HG03196 (cell line): ENCODE data around the gene BAZ1A.

Source experiments
- ATAC-seq: cut with Tn5 transposase; IDR thresholded peaks from one replicate; pipeline ENCODE4 v1.9.1; 2021; ENCODE audit not compliant: unreplicated experiment

The BAZ1A gene, protein sequence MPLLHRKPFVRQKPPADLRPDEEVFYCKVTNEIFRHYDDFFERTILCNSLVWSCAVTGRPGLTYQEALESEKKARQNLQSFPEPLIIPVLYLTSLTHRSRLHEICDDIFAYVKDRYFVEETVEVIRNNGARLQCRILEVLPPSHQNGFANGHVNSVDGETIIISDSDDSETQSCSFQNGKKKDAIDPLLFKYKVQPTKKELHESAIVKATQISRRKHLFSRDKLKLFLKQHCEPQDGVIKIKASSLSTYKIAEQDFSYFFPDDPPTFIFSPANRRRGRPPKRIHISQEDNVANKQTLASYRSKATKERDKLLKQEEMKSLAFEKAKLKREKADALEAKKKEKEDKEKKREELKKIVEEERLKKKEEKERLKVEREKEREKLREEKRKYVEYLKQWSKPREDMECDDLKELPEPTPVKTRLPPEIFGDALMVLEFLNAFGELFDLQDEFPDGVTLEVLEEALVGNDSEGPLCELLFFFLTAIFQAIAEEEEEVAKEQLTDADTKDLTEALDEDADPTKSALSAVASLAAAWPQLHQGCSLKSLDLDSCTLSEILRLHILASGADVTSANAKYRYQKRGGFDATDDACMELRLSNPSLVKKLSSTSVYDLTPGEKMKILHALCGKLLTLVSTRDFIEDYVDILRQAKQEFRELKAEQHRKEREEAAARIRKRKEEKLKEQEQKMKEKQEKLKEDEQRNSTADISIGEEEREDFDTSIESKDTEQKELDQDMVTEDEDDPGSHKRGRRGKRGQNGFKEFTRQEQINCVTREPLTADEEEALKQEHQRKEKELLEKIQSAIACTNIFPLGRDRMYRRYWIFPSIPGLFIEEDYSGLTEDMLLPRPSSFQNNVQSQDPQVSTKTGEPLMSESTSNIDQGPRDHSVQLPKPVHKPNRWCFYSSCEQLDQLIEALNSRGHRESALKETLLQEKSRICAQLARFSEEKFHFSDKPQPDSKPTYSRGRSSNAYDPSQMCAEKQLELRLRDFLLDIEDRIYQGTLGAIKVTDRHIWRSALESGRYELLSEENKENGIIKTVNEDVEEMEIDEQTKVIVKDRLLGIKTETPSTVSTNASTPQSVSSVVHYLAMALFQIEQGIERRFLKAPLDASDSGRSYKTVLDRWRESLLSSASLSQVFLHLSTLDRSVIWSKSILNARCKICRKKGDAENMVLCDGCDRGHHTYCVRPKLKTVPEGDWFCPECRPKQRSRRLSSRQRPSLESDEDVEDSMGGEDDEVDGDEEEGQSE (N-terminal part only)

DNA sequence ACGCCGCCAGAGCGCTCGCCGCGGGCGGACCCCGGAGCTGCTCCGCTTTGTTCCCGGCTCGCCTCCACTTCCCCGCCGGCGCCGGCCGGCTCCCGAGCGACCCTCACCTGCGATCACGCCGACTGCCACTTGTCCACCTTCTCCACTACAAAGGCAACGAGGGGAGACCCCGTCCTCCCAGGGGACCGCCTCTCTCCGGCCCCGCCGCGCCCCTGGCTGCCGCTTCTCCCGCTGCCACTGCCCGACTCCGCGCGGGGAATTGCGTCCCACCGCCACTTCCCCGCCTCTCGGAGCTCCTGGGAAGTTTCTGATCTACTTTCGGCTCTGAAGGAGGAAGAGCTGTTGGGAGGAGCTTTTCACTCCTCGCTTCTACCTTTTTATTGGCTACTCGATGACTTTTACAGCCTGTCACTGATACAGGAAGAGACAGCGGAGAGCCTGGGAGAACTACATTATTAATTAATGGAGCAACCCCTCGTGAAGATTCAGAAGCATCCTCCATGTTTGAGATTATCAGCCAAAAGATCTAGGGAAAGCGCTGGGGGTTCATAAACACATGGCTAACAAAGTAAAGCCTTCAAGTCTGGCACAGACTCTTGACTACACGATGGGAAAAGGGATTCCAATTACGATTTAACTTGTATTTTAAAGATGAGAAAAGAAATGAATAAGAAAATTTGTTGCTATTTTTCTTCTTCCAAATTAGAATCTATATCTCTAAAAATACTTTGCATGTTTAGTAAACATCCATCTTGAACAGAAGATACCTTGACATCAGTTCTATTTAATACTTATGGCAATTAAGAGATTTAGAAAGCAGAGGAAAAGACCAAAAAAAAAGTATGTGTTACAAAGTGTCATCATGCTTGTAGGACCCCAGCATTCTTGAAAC lies at the start of gene BAZ1A:
Gene BAZ1A (minus strand): TSS at position 330 of the 892 bp plus-strand sequence. CDS start 756 bp downstream, outside the sequence.
- peak; percentile 29 for ATAC-seq

DNA sequence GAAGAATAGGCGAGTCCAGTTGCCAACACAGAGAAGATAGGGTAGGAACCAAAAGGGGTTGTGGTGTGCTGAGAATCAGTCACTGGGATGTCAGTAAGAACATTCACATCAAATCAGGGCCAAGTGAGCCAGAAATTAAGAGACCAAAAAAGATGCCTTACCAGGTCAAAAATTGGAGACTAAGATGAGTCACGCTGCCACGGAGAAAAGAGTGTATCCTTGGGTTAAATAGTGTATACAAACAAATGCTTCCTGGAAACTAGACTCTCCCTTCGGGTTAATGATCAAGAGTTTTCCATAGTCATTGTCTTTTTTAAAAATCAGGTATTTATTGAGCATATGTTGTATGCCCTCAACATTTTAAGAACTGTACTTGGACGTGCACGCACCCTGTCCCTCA lies 45.2 kb upstream of the BAZ1A start:
- no peak for ATAC-seq

DNA sequence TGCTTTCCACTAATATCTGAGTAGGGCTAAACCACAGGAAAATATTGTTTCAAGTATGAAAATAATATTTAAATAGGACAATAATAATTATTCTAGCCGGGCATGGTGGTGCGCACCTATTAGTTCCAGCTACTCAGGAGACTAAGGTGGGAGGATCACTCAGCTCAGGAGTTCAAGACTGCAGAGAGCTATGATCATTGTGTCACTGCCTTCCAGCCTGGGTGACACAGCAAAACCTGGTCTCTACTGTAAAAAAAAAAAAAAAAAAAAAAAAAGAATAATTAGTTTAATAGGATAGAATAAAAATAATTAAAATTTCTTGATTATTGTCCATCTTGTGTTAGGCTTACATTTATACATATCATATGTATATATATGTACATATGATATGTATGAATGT lies 38.5 kb upstream of the BAZ1A start:
- no peak for ATAC-seq

DNA sequence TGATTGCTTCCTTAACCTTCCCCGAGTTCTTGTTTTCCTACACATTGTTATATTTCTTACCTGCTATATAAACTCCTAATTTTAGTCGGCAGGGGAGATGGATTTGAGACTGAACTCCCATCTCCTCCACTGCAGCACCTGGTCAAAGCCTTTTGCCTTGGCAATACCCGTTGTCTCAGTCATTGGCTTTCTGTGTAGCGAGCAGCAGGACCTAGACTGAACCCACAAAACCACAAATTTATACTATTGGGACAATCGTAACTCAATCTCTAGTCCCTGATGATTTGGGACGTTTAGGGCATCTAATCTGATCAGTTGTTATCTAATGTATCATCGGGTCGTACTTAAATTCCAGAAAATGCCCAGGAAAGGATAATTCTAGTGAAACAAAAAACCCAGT lies 37.8 kb upstream of the BAZ1A start:
- no peak for ATAC-seq

DNA sequence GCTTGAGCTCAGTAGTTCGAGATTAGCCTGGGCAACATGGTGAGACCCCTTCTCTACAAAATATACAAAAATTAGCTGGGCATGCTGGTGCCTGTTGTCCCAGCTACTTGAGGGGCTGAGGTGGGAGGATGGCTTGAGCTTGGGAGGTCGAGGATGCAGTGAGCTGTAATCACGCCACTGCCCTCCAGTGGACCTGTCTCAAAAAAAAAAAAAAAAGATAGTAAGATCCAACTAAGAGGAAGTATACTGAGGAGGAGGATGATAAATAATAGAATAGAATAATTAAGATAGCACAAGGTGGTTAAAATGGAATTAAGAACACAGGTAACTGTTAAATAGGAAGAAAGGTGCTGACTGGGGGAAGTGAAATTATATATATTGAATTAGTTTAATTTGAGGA lies 37.0 kb upstream of the BAZ1A start:
- ATAC-seq: no peak

DNA sequence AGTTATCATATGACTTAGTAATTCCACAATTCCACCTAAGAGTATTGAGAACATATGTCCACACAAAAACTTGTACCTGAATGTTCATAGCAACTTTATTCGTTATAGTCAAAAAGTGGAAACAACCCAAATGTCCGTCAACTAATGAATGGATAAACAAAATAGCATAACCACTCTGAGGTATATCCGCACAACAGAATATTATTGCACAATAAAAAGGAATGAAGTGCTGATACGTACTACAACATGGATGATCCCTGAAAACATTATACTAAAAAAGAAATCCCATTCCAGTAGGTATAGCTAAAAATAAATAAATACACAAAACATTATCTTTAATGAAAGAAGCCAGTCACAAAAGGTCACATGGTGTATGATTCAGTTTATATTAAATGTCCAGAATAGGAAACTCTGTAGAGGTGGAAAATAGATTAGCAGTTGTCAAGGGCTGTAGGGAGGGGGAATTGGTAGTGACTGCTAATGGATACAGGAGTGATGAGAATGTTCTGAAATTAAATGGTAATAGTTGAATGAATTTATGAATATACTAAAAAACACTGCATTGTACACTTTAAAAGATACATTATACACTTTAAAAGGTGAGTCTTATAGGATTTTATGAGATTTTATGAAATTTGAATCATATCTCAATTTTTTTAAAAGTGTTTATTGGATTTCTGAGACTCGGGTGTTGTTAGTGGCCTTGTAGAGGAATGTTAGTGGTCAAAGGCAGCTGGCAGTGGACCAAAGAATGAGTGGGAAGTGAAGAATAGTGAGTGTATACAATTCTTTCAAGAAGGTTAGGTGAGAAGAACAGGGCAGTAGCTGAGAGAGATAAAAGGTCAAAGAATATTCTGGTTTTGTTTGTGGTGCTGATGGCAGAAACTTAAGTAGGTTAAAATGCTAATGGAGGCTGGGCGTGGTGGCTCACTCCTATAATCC lies 36.3 kb upstream of the BAZ1A start:
- ATAC-seq: no peak

DNA sequence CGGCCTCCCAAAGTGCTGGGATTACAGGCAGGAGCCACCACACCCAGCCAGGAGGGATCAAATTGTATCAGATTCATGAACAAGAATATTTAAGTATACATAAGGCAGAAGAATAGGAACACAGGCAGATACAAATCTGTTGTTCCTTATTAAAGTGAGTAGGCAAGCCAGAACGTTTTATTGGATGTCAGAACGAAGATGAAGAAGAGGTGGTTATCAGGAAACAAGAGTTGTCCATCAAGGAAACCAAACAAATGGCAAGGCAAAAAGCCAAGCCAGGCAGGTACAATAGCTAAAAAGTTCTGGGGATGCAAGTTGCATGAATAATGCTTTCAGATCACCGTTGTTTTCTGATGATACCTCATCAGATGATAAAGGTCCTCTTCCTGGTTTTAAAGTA lies 31.1 kb upstream of the BAZ1A start:
- ATAC-seq: no peak

DNA sequence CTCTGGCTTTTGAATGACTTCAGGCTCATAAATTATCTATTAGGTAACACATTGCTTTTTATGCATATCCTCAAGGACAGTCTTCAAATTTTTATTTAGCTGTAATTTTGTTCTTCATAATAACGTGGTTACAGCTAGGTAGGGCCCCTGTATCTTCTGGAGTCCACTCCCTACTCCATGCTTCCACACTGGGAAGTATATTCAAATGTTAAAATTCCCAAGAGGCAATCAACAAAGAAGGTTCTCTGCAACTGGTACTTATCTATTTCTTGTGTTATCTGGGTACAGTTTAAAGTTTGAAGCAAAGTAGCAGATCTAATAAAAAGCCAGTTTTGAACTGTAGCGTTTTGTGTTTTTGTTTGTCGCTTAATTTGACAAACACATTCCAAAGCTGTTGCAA lies 20.1 kb upstream of the BAZ1A start:
- ATAC-seq: no peak

DNA sequence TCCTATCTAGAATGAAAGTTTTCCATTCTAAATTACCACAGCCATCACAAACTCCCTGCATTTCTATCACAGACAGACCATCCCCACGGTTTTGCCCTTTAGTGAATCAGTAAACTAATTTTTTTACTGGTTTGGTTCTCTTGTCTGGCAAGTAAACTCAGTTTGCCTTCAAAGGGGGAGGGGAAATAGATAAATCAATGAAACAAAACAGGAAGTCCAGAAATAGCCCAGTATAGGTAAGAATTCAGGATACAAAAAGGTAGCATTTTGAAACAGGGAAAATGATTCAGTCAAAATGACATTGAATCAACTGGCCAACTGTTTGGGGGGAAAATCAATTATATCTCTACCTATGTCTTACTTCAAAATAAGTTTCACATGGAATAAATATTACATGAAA lies 15.8 kb upstream of the BAZ1A start:
- ATAC-seq: no peak

DNA sequence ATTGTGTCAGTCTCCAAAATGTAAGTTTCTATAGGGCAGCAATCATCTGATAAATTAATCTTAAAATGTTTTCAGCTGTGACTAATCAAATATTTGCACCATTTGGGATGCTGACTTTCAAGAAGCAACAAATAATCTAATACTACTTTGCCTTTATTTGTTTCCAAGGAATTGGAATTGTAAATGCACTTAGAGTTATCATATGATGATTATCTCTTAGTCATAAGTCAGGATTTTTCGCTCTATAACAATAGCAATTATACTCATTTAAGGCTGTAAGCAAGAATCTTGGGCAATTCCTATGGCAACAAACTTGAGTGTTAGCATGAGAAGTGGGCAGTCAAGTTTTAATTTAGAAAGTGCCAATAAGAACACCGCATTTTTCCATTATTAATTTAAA lies 13.0 kb upstream of the BAZ1A start:
- ATAC-seq: no peak

DNA sequence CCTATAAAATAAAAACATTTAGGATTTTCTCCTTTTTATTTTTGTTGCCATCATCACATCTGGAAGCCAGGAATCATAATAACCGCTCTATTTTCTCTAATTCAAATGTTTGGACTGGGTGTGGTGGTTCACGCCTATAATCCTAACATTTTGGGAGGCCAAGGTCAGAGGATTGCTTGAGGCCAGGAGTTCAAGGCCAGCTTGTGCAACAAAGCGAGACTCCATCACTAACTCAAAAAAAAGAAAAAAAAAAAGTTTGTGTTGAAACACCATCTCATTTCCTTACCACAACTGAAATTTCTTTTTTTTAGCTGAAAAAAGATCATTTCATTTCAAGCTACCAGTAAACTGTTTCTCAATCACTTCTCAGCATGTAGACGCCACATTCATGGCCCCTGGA lies 8.8 kb upstream of the BAZ1A start:
- no peak for ATAC-seq

DNA sequence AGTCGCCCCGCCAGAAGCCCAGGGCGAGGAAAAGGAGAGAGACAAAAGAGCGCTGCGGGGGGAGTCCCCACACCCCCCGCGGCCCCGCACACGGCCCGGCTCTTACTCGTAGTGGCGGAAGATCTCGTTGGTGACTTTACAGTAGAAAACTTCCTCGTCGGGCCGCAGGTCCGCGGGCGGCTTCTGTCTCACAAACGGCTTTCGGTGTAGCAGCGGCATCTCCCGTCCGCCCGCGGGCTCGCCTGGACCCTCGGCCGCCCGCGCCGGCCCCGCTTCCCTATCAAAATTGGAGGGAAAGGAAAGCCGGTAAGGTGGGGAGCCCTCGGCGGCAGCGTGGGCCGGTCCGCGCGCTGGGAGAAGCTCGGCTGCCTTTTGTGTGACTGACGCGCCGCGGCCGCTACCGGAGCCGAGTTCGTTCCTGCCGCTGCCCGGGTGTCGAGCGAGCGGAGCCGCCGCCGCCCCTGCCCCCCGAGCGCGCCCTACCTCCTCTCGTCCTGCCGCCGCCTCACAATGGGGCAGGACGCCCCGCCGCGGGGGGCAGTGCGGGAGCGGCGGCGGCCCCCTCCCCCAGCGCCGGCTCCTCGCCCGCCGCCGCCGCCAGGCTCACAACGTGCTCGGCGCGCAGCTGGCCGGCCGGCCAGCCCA lies 652 bp downstream of the BAZ1A start:
- peak; percentile 28 for ATAC-seq

DNA sequence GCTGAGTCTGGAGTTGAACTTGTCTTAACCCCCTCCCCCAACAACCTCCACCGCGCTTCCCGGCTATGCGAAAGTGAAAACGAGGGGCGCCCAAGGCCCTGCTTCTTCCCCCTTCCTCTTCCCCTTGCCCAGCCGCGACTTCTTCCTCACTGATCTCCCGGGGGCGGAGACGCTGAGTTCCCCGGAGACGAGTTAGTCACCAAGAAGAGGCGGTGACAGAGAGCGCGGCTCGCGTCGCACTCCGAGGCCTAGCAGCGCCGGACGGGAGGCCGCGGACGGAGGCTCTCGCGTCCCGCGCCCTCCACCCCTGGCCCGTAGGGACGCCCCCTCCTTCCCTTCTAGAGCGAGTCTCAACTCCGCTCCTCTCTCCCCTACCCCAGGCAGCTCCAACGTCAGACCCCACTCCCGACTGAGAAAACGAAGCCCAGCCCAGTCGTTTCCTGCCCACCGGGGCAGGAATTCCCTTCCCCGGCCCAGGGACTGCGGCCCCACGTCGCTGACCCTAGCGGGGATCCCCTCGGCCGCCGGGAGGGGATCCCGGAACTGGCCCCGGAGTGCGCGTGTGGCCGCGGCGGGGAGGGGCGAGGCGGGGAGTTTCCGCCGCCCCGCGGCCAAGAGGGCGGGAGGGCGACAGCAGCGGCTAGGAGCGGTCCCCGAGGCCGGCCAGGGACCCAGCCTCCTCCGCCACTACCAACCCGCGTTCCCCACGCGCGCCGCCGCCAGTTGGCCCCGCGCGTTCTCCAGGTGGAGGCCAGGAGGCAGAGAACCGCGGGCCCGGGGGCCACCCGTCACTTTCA lies 1.4 kb downstream of the BAZ1A start:
- peak; percentile 61 for ATAC-seq

DNA sequence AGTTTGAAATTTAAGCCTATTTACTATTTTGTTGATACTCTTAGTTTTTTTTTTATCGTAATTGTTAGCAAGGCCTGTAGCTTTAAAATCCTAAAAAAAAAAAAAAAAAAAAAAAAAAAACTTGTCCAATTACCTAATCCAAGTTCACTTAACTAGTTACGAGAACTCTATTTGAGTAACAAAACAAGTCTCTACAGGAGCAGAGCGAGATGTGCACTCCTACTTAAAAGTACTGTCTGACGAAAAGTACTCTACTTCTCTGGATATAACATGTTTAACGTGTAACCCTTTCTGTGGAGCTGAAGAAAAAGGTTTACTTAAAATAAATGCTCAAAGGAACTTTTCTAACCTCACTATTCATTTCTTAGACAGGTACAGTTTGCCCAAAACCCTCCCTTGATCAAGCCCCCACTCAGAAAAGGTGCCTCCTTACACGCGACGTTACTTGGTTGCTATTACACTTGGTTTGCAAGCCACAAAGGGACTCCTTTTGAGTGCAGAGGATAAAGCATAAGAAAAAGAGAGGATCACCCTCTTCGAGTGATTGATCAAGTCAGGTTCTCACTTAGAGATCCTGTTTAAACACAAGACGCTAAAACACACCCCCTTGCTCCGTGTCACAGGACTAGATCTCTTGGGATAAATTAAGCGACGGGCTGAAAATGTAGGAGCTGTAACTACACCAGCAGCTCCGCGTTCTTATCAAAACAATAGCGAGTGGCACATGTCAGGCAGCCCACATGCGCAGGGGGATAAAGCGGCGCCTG lies 2.2 kb downstream of the BAZ1A start:
- ATAC-seq: peak; percentile 4

DNA sequence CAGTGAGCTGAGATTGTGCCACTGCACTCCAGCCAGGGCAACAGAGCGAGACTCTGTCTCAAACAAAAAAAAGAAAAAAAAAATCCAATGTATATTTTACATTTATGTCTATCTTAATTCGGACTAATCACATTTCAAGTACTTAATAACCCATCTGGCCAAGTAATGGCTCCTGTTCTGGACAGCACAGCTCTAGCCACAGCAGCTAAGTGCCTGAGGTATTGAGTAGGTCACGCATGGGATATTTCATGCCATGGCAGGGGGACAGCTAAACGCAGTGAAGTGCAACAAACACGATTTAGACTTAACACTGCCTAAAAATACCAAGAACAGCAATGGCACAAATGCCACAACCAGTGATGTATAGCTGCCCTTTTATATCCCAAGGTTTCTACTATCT lies 8.0 kb downstream of the BAZ1A start:
- ATAC-seq: no peak

DNA sequence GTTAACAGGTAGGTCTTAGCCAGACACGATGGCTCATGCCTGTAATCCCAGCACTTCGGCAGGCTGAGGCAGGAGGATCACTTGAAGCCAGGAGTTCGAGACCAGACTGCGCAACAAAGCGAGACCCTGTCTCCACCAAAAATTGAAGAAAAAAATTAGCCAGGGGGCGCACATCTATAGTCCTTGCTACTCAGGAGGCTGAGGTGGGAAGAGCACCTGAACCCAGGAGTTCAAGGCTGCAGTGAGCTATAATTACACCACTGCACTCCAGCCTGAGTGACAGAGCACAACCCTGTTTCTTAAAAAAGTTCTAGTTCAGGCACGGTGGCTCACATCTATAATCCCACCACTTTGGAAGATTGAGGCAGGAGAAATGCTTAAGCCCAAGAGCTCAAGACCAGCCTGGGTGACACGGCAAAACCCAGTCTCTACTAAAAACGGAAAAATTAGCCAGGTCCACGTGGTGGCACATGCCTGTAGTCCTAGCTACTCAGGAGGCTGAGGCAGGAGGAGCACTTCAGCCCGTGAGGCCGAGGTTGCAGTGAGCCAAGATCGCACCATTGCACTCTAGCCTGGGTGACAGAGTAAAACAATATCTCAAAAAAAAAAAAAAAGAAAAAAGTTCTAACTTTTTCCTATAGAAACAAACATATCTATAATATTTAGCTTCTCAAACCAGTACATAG lies 9.1 kb downstream of the BAZ1A start:
- ATAC-seq: no peak

DNA sequence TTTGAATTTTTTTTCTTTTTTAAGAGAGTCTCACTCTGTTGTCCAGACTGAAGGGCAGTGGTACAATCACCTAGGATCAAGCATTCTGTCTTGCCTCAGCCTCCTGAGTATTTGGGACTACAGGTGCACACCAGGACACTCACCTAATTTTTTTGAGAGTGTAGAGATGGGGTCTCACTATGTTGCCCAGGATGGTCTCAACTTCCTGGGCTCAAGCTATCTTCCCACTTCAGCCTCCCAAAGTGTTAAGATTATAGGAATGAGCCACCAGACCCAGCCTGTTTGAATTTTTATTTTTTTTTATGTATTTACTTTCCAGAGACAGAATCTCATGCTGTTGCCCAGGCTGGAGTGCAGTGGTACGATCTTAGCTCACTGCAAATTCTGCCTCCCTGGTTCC lies 11.3 kb downstream of the BAZ1A start:
- ATAC-seq: no peak
